ENCODE measurements around the gene ATP2C1. TPM values are rescaled to one million over a fixed set of nuclear protein-coding genes. Genes with fewer than 3 reads are reported as not detected.

ATP2C1 gene
- total and polyA plus RNA-seq, 10 donors: 11.9 to 59.7 (median 46.3) TPM

DNA sequence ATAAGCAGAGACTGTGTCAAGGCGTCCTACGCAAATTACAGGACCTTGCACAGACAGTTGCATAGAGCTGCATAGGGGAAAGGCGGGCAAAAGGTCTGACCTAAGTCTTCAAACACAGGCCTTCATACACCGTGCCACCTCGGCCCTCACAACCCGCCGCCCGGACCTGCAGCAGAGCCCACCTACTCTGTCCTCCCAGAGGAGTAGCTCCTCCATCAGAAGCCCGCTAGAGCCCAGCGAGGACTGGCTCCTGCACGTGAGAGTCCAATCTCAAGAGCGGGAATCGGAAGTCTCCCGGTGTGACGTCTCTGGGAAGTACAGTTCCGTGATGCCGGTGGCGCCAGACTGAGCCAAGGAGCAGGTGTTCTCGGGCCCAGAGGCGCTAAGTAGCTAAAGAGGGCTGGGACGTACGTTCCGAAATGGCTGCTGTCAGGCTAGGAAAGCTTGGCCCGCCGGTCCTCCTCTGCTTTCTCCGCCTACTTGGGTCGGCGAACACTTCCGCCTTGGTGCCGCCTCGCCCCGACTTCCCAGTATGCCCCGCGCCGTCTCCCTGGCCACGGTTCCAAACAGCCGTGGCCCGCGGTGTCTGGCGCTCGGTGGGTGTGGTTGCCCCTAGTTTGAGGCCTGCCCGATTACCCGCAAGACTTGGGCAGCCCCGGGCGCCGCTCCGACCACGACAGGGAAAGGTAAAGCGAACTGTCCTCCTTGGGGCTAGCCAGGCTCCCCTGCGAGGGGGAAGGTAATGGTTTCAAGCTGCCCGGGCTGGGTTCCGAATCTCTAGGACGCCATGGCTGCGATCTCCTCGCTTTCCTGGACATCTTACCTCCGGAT, 132.7 kb downstream of the ATP2C1 start, which contains the start of the genes ASTE1 and NEK11:
ASTE1 (minus strand) TSS at position 505 of the 831 bp plus-strand sequence. CDS start 1,519 bp downstream, outside the sequence.
NEK11 (plus strand) TSS at position 557 of the 831 bp plus-strand sequence. CDS start 2,832 bp downstream, outside the sequence.
- peak within 1 kb of the TSS; percentile 85 to 94 (median 92) for H3K27ac ChIP-seq
- H3K27me3 ChIP-seq (replicated peaks in 1 of 7): no peaks in the 10 kb centered on the region
- peaks cover 0 to 24% (median 6%) of the 10 kb centered on the region in 6 donors for H3K36me3 ChIP-seq
- peak within 1 kb of the TSS; percentile 61 to 89 (median 73) for H3K4me3 ChIP-seq
- 0 to 2% (median 1%) methylated on average over 45 to 56 of the region's 56 CpGs for WGBS, 5 donors
- TF ChIP-seq POLR2A (IDR thresholded peaks at IDR 0.05) (no peak), POLR2AphosphoS5 (IDR thresholded peaks at IDR 0.05) (peak; percentile 86 to 93 (median 89))
- TF ChIP-seq, protein P1, sequence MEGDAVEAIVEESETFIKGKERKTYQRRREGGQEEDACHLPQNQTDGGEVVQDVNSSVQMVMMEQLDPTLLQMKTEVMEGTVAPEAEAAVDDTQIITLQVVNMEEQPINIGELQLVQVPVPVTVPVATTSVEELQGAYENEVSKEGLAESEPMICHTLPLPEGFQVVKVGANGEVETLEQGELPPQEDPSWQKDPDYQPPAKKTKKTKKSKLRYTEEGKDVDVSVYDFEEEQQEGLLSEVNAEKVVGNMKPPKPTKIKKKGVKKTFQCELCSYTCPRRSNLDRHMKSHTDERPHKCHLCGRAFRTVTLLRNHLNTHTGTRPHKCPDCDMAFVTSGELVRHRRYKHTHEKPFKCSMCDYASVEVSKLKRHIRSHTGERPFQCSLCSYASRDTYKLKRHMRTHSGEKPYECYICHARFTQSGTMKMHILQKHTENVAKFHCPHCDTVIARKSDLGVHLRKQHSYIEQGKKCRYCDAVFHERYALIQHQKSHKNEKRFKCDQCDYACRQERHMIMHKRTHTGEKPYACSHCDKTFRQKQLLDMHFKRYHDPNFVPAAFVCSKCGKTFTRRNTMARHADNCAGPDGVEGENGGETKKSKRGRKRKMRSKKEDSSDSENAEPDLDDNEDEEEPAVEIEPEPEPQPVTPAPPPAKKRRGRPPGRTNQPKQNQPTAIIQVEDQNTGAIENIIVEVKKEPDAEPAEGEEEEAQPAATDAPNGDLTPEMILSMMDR (IDR thresholded peaks at IDR 0.05 in 8 of 11, conservative IDR thresholded peaks at IDR 0.05 in 3 of 11): no peak
- H3K4me1 ChIP-seq: peaks cover 15 to 61% (median 51%) of the 10 kb centered on the region in 6 donors
- H3K9me3 ChIP-seq: no peaks in the 10 kb centered on the region
- intact Hi-C loops (cut with DNase I; ENCODE audit: low total_unique reads): no loop called here
- DNase-seq: peak; percentile 98

- 94 to 98% (median 96%) methylated on average over 3 of the region's 3 CpGs for WGBS, 5 donors
- no peak for TF ChIP-seq POLR2AphosphoS5 (IDR thresholded peaks at IDR 0.05)
- TF ChIP-seq, protein P1 (IDR thresholded peaks at IDR 0.05 in 8 of 11, conservative IDR thresholded peaks at IDR 0.05 in 3 of 11): no peak
- no peak for TF ChIP-seq POLR2A (IDR thresholded peaks at IDR 0.05)
Measured at GRCh38 chr3:131028844-131029243, 135.0 kb downstream of the ATP2C1 start.

DNA sequence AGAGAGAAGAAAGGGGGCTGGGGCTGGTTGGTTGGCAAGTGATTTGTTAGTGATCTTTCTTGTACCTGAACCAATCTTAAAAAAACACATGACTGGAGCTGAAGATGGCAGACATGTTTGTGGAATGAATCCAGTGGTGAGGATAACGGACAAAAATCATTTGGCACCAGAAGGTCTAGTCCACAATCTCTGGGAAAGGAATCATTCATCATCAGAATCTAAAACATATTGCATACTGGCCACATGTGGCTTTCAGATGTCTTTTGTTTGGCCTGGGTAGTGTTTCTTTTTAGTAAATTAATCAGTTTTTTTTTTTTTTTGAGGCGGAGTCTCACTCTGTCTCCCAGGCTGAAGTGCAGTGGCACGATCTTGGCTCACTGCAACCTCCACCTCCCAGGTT, 137.8 kb downstream of the ATP2C1 start:
- H3K36me3 ChIP-seq: no peaks in the 10 kb centered on the region
- H3K9me3 ChIP-seq: no peaks in the 10 kb centered on the region
- H3K4me1 ChIP-seq: peaks cover 0 to 13% (median 7%) of the 10 kb centered on the region in 6 donors
- intact Hi-C loops (cut with DNase I; ENCODE audit: low total_unique reads): loop anchor here (10.0 kb wide), 1 partner anchor 473 kb away; the partner anchor contains the start of gene MRPL3
- no peak for TF ChIP-seq POLR2A (IDR thresholded peaks at IDR 0.05)
- no peak overlapping the region for H3K4me3 ChIP-seq
- 64 to 94% (median 79%) methylated on average over 3 of the region's 3 CpGs for WGBS, 5 donors
- no peak overlapping the region for H3K27ac ChIP-seq
- H3K27me3 ChIP-seq (replicated peaks in 1 of 7): no peaks in the 10 kb centered on the region
- no peak for DNase-seq

More at GRCh38 chr3:131028844-131029243, 135.0 kb downstream of the ATP2C1 start:
- intact Hi-C loops (cut with DNase I; ENCODE audit: low total_unique reads): no loop called here
- Histone ChIP-seq H3K36me3 (peaks cover 0 to 11% (median 6%) of the 10 kb centered on the region in 6 donors), H3K27ac (no peak overlapping the region), H3K4me3 (no peak overlapping the region), H3K27me3 (replicated peaks in 1 of 7) (no peaks in the 10 kb centered on the region), H3K9me3 (no peaks in the 10 kb centered on the region), H3K4me1 (peaks cover 10 to 38% (median 29%) of the 10 kb centered on the region in 6 donors)
- DNase-seq: no peak

DNA sequence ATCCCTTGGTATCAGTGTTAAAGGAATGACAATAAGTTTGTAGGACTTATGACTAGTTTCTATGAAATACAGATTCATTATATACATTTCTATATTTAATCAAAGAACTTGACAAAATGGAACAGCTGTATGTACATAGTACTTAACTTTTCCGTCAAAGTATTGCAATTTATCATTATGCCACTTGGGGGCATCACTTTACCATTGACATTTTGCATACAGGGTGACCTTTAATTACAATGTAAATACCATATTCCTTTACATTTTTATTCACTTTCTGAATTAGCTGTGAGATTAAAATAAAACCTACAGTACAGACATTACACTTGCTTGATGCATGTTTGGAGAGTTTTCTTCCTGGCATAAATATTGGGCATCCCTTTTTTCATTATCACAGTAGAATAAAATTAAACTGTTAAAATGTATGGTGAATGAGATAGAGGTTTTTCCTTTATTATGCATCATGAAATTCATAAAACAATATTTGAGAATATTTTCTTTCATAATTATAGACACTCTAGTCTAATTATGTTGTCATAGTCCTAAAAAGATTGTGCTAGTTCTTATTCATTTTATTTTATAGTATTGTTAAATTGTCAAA, 139.7 kb downstream of the ATP2C1 start:
- intact Hi-C loops (cut with DNase I; ENCODE audit: low total_unique reads): loop anchor here (10.0 kb wide), 1 partner anchor 471 kb away; the partner anchor contains the start of gene MRPL3

More for the DNA sequence above, 139.7 kb downstream of the ATP2C1 start:
- DNase-seq: no peak
- H3K27me3 ChIP-seq (replicated peaks in 1 of 7): no peaks in the 10 kb centered on the region
- no peak overlapping the region for H3K27ac ChIP-seq
- no peaks in the 10 kb centered on the region for H3K4me1 ChIP-seq
- H3K36me3 ChIP-seq: no peaks in the 10 kb centered on the region
- no peak overlapping the region for H3K4me3 ChIP-seq
- no peaks in the 10 kb centered on the region for H3K9me3 ChIP-seq
- TF ChIP-seq POLR2AphosphoS5 (IDR thresholded peaks at IDR 0.05): no peak
- TF ChIP-seq, protein P1 (IDR thresholded peaks at IDR 0.05 in 8 of 11, conservative IDR thresholded peaks at IDR 0.05 in 3 of 11): peak in 10 of 11 experiments; percentile 21 to 75 (median 62)
- WGBS, 5 donors: 2 to 11% (median 6%) methylated on average over 1 of the region's 1 CpG
